ENCODE results near the gene YEATS2. TPM values are rescaled to one million over a fixed set of nuclear protein-coding genes. Genes with fewer than 3 reads are reported as not detected.

Gene YEATS2
- total RNA-seq, 1 donor from 2014 or later = 45.3 TPM

DNA sequence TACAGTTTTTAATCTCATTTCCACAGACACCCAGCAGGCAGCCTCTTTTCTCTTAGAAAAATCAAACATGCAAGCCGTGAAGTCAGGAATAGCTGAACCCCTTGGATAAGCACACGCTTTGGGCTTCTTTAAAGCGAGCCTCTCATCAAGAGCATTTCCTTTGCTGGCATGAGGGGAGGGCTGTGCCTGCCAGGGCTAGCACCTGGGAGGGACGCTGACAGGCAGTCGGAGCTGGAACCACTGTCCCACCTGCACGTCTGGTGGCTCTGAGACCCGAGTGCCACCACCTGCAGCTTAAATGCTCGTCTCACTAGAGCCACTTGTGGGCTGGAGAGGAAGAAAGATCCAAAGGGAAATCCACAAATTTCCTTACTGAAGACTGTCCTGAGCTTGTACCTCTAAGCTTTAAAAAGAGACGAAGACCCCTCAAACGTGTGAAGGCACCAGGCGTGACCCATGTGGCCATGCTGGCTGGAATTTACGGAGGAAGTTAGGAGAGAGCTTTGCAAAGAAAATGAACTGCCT, 118.4 kb downstream of the YEATS2 start:
- no peaks in the 10 kb centered on the region for H3K4me1 ChIP-seq (ENCODE audit: insufficient read depth, low read length)
- H3K4me3 ChIP-seq (ENCODE audit: insufficient read depth, low read depth, low read length) = no peak overlapping the region
- no peaks in the 10 kb centered on the region for H3K27me3 ChIP-seq (ENCODE audit: insufficient read depth, low read length)
- no peaks in the 10 kb centered on the region for H3K9me3 Mint-ChIP-seq (ENCODE audit: unreplicated experiment)
- H3K27ac ChIP-seq (ENCODE audit: low read depth, low read length) = no peak overlapping the region
- H3K27ac Mint-ChIP-seq (ENCODE audit: unreplicated experiment) = no peak overlapping the region
- no peaks in the 10 kb centered on the region for H3K4me1 Mint-ChIP-seq (ENCODE audit: low read depth, unreplicated experiment)
- no peak overlapping the region for H3K9ac ChIP-seq (ENCODE audit: low read length)
- no peak overlapping the region for H3K4me2 ChIP-seq (ENCODE audit: low read length)
- H3K9me3 ChIP-seq (ENCODE audit: insufficient read depth, low read depth, low read length) = no peaks in the 10 kb centered on the region
- no peaks in the 10 kb centered on the region for H4K20me1 ChIP-seq (ENCODE audit: insufficient read depth, low read length)
- H3K27me3 Mint-ChIP-seq (ENCODE audit: low read depth, unreplicated experiment) = no peaks in the 10 kb centered on the region
- H3K36me3 Mint-ChIP-seq (ENCODE audit: low read depth, unreplicated experiment) = peaks cover 21% of the 10 kb centered on the region
- no peak overlapping the region for H3K4me3 Mint-ChIP-seq (ENCODE audit: unreplicated experiment)
- no peaks in the 10 kb centered on the region for H3K79me2 ChIP-seq (ENCODE audit: insufficient read depth, low read length)
- FAIRE-seq = no peak
- no peak overlapping the region for H2AFZ ChIP-seq (ENCODE audit: low read depth, low read length)
- no peak for DNase-seq (ENCODE audit: low read depth)
- TF ChIP-seq EZH2 (IDR thresholded peaks at IDR 0.05; ENCODE audit: insufficient read depth, low read length) = no peak
- peaks cover 13% of the 10 kb centered on the region for H3K36me3 ChIP-seq (ENCODE audit: insufficient read depth, low read length)

DNA sequence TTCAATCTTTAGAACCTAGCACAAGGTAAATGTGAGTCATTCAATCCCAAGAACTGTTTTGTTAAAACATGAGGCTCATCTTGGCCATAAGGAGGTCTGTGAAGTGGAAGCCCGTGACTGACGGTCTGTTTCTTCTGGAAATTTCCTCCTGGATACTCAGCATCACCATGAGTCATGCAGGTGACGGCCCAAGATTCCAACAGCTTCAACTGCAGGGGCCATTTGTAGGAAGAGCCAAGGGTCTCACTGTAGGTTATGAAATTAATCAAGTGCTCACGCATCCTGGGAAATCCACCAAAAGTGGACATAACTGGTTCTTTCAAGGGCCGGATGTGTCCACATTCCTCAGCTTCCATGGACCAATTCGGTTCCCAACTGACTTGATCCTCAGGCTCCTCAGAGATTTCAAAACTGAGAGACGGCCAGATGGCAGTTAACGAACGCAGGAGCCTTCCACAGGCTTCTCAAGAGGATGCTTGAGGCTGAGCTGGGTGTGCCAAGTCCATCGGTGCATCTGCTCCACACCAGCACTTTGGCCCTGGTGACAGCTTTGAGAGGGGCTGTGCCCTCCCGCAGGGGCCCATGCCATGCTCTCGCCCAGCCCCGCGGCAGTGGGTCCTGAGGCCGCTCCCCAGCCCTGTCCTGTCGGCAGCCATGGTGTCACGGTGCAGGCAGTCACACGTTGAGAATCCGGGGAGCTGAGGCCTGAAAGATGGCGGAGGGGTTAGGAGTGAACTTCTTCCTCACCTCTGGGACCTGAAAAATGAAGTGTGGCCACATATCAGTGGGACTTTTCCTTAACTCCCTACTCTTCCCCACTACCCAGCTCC, 119.3 kb downstream of the YEATS2 start:
- H3K4me3 Mint-ChIP-seq (ENCODE audit: unreplicated experiment) = no peak overlapping the region
- Histone ChIP-seq H4K20me1 (ENCODE audit: insufficient read depth, low read length) (no peaks in the 10 kb centered on the region), H3K27me3 (ENCODE audit: insufficient read depth, low read length) (no peaks in the 10 kb centered on the region), H3K9me3 (ENCODE audit: insufficient read depth, low read depth, low read length) (no peaks in the 10 kb centered on the region), H2AFZ (ENCODE audit: low read depth, low read length) (no peak overlapping the region), H3K9ac (ENCODE audit: low read length) (no peak overlapping the region), H3K4me2 (ENCODE audit: low read length) (no peak overlapping the region), H3K36me3 (ENCODE audit: insufficient read depth, low read length) (peaks cover 11% of the 10 kb centered on the region), H3K27ac (ENCODE audit: low read depth, low read length) (no peak overlapping the region), H3K4me1 (ENCODE audit: insufficient read depth, low read length) (no peaks in the 10 kb centered on the region), H3K79me2 (ENCODE audit: insufficient read depth, low read length) (no peaks in the 10 kb centered on the region), H3K4me3 (ENCODE audit: insufficient read depth, low read depth, low read length) (no peak overlapping the region)
- H3K4me1 Mint-ChIP-seq (ENCODE audit: low read depth, unreplicated experiment) = no peaks in the 10 kb centered on the region
- no peak overlapping the region for H3K27ac Mint-ChIP-seq (ENCODE audit: unreplicated experiment)
- H3K36me3 Mint-ChIP-seq (ENCODE audit: low read depth, unreplicated experiment) = peaks cover 14% of the 10 kb centered on the region
- H3K27me3 Mint-ChIP-seq (ENCODE audit: low read depth, unreplicated experiment) = no peaks in the 10 kb centered on the region
- DNase-seq (ENCODE audit: low read depth) (no peak), FAIRE-seq (no peak)
- H3K9me3 Mint-ChIP-seq (ENCODE audit: unreplicated experiment) = no peaks in the 10 kb centered on the region
- TF ChIP-seq EZH2 (IDR thresholded peaks at IDR 0.05; ENCODE audit: insufficient read depth, low read length) = no peak
- TF ChIP-seq, protein P1, sequence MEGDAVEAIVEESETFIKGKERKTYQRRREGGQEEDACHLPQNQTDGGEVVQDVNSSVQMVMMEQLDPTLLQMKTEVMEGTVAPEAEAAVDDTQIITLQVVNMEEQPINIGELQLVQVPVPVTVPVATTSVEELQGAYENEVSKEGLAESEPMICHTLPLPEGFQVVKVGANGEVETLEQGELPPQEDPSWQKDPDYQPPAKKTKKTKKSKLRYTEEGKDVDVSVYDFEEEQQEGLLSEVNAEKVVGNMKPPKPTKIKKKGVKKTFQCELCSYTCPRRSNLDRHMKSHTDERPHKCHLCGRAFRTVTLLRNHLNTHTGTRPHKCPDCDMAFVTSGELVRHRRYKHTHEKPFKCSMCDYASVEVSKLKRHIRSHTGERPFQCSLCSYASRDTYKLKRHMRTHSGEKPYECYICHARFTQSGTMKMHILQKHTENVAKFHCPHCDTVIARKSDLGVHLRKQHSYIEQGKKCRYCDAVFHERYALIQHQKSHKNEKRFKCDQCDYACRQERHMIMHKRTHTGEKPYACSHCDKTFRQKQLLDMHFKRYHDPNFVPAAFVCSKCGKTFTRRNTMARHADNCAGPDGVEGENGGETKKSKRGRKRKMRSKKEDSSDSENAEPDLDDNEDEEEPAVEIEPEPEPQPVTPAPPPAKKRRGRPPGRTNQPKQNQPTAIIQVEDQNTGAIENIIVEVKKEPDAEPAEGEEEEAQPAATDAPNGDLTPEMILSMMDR (IDR thresholded peaks at IDR 0.05; ENCODE audit: insufficient read depth, low read depth, low read length) = no peak

DNA sequence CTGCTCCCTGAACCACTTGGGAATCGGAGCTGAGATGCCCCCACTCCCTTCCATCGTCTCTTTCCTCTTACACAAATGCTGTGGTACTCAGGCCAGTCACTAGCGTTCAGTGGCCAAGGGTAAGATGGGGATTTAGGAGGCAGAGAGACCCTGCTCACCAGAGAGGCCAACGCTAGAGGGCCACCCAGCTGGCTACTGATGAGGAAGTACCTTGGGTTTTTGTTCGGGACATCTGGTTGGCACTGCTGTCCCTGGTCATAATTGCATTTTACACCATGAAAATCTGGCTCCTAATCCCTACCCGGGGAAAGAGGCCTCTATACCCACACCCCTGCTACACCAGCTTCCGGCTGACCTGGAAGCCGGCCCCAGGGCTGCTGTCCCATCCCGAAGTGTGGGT, 120.0 kb downstream of the YEATS2 start:
- no peaks in the 10 kb centered on the region for H3K9me3 Mint-ChIP-seq (ENCODE audit: unreplicated experiment)
- TF ChIP-seq, protein P1 (IDR thresholded peaks at IDR 0.05; ENCODE audit: insufficient read depth, low read depth, low read length) = no peak
- no peak for TF ChIP-seq EZH2 (IDR thresholded peaks at IDR 0.05; ENCODE audit: insufficient read depth, low read length)
- FAIRE-seq (no peak), DNase-seq (ENCODE audit: low read depth) (no peak)
- H3K27ac ChIP-seq (ENCODE audit: low read depth, low read length) = no peak overlapping the region
- H3K4me2 ChIP-seq (ENCODE audit: low read length) = no peak overlapping the region
- no peaks in the 10 kb centered on the region for H3K27me3 ChIP-seq (ENCODE audit: insufficient read depth, low read length)
- H3K9ac ChIP-seq (ENCODE audit: low read length) = no peak overlapping the region
- no peak overlapping the region for H3K27ac Mint-ChIP-seq (ENCODE audit: unreplicated experiment)
- no peak overlapping the region for H2AFZ ChIP-seq (ENCODE audit: low read depth, low read length)
- no peaks in the 10 kb centered on the region for H3K9me3 ChIP-seq (ENCODE audit: insufficient read depth, low read depth, low read length)
- H3K4me3 Mint-ChIP-seq (ENCODE audit: unreplicated experiment) = no peak overlapping the region
- H3K79me2 ChIP-seq (ENCODE audit: insufficient read depth, low read length) = no peaks in the 10 kb centered on the region
- no peaks in the 10 kb centered on the region for H3K4me1 Mint-ChIP-seq (ENCODE audit: low read depth, unreplicated experiment)
- H3K4me1 ChIP-seq (ENCODE audit: insufficient read depth, low read length) = no peaks in the 10 kb centered on the region
- H3K4me3 ChIP-seq (ENCODE audit: insufficient read depth, low read depth, low read length) = no peak overlapping the region
- peaks cover 6% of the 10 kb centered on the region for H3K36me3 ChIP-seq (ENCODE audit: insufficient read depth, low read length)
- peaks cover 5% of the 10 kb centered on the region for H4K20me1 ChIP-seq (ENCODE audit: insufficient read depth, low read length)
- H3K27me3 Mint-ChIP-seq (ENCODE audit: low read depth, unreplicated experiment) = no peaks in the 10 kb centered on the region
- peaks cover 19% of the 10 kb centered on the region for H3K36me3 Mint-ChIP-seq (ENCODE audit: low read depth, unreplicated experiment)

Data from astrocyte (in vitro differentiated cells and primary cell).